Ishikawa (cell line): Measurements from ENCODE around the gene PIAS4.

ENCODE experiments used
- CEBPB ChIP-seq: IDR thresholded peaks from 2 replicates; pipeline ENCODE4 v1.6.1; 2012
- EP300 ChIP-seq: IDR thresholded peaks from 2 replicates; pipeline ENCODE4 v1.6.1; 2012; ENCODE audit warnings: borderline replicate concordance
- FOXM1 ChIP-seq: IDR thresholded peaks from 2 replicates; pipeline ENCODE4 v1.6.1; 2012; ENCODE audit warnings: low read depth, borderline replicate concordance
- MAX ChIP-seq: IDR thresholded peaks from 2 replicates; pipeline ENCODE4 v1.6.1; 2012
- NFIC ChIP-seq: IDR thresholded peaks from 2 replicates; pipeline ENCODE4 v1.6.1; 2012
- RAD21 ChIP-seq: IDR thresholded peaks from 2 replicates; pipeline ENCODE4 v1.6.1; 2012; ENCODE audit warnings: low read depth
- REST ChIP-seq: IDR thresholded peaks from 2 replicates; pipeline ENCODE4 v1.6.1; 2012; ENCODE audit warnings: low read depth, mild to moderate bottlenecking
- TAF1 ChIP-seq: IDR thresholded peaks from 2 replicates; pipeline ENCODE4 v1.6.1; 2012; ENCODE audit warnings: low read depth, mild to moderate bottlenecking
- TCF12 ChIP-seq: IDR thresholded peaks from 2 replicates; pipeline ENCODE4 v1.6.1; 2012; ENCODE audit warnings: low read depth
- TEAD4 ChIP-seq: IDR thresholded peaks from 2 replicates; pipeline ENCODE4 v1.6.1; 2012
- USF1 ChIP-seq: IDR thresholded peaks from 2 replicates; pipeline ENCODE4 v1.6.1; 2012
- YY1 ChIP-seq: IDR thresholded peaks from 2 replicates; pipeline ENCODE4 v1.6.1; 2012; ENCODE audit warnings: low read depth
- ZBTB7A ChIP-seq: IDR thresholded peaks from 2 replicates; pipeline ENCODE4 v1.6.1; 2012; ENCODE audit warnings: low read depth

- no peak for TF ChIP-seq ZBTB7A
- no peak for TF ChIP-seq TEAD4
- TF ChIP-seq EP300: no peak
- no peak for TF ChIP-seq NFIC
- TF ChIP-seq REST: no peak
- TF ChIP-seq MAX: no peak
- no peak for TF ChIP-seq USF1
- TF ChIP-seq TAF1: no peak
- no peak for TF ChIP-seq TCF12
- no peak for TF ChIP-seq RAD21
- no peak for TF ChIP-seq CEBPB
- TF ChIP-seq YY1: no peak
- no peak for TF ChIP-seq FOXM1
These were observed 21.8 kb upstream of the PIAS4 start for GRCh38 chr19:3985643-3986259.
